ENCODE results near the gene LRIG1. TPM values are rescaled to one million over a fixed set of nuclear protein-coding genes. Genes with fewer than 3 reads are reported as not detected.

Gene LRIG1
- polyA plus RNA-seq, 3 donors, result 26.1 to 27.6 (median 26.1) TPM

DNA sequence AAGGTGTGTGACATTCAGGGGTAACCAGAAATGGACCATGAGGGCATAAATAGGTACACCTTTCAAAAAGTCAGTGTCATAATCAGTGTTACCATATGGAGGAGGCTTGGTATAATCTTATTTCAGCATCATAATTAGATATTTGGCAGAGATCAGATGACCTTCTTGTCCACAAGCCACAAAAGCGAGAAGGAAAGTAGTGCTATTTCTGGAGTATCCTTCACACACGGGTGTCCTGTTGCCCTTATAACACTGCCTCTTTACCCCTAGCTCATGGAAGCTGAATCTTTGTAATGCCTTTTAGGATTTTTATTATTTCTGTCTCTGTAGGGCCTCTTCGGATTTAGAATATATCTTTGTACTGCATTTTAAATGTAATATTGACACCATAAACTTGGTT, 132.8 kb downstream of the LRIG1 start:
- no peak for DNase-seq (ENCODE audit: low read depth in 3 of 3, low spot score in 2 of 3)

DNA sequence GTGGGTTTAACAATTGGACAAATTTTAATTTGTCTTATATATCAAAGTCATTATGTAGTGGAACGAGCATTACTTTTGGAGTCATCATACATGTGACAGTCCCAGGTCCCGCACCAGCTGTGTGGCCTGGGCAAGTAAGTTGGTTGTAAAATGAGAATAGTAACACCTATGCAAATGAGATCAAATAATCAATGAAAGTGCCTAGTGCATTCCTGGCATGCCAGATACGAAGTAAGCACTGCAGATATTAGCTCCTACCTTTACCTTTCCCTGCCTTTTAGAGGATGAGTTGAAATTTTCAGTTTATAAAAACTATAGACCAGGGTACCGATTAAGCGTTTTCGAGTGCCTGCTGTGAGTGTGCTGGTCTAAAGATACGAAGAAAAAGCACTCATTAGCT, 134.1 kb downstream of the LRIG1 start:
- DNase-seq (ENCODE audit: low read depth in 3 of 3, low spot score in 2 of 3), result no peak

DNA sequence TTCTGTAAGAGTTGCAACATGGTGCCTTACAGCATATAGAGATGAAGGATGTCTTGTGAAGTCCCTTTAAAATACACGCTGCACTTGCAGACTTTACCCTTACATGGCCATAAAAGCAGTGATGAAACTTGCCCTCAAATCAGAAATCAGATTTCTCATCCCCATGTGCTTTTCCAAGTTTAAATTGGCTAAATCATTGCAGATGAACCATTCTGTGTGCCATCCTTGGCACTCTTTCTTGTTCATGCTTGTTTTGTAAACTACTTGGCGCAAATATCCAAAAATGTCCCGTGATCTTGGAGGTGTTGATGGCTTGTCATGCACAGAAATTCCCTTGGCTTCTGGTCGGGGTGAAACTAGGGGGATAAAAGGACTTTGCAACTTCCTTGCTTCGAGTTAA, 135.7 kb downstream of the LRIG1 start:
- no peak for DNase-seq (ENCODE audit: low read depth in 3 of 3, low spot score in 2 of 3)

DNA sequence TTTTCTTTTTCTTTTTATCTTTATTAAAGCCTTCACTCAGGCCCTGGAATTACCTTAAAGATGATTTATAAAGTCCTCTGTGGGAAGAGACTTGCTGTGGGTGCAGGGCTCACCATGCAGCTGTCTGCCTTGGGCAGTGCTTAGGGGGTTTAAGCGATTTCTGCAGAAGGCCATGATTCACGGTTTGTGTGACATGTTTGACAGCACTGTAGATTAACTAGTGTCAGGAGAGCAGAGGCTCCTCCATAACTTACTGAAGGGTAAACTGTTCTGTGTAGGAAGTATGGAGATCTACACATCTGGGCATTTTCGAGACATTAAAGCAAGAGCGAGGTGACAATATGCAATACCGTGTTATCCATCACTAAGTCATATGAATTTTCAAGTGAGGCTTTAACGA, 137.7 kb downstream of the LRIG1 start:
- DNase-seq (ENCODE audit: low read depth in 3 of 3, low spot score in 2 of 3), result no peak

DNA sequence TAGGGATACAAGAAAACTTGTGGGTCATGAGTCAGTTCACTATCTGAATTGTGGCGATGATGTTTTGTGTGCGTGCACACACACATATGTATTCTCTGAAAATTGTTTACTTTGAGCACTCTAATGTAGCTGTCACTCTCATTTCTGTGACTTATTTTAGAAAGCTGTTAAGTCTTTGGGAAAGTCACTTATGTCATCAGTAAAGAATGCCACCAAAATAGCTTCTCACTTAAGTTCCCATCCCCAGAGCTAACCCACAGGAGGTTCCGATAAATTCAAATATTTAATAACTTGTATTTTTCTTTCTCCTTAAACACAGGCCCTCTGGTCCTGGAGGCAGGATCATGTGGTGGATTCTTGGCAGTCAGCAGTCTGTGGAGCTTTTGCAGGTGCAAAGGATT, 138.3 kb downstream of the LRIG1 start:
- DNase-seq (ENCODE audit: low read depth in 3 of 3, low spot score in 2 of 3), result no peak

DNA sequence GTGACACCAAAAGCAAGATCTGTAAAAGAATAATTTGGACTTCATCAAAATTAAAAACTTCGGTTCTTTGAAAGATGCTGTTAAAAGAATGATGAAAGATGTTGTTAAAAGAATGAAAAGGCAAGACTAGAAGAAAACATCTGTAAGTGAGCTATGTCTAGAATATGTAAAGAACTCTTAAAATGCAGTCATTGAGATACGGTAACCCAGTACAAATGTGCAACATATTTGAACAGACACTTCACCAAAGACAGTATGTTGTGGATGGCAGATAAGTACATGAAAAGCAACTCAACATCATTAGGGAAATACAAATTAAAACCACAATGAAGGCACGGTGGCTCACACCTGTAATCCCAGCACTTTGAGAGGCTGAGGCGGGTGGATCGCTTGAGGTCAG, 139.5 kb downstream of the LRIG1 start:
- DNase-seq (ENCODE audit: low read depth in 3 of 3, low spot score in 2 of 3), result no peak

DNA sequence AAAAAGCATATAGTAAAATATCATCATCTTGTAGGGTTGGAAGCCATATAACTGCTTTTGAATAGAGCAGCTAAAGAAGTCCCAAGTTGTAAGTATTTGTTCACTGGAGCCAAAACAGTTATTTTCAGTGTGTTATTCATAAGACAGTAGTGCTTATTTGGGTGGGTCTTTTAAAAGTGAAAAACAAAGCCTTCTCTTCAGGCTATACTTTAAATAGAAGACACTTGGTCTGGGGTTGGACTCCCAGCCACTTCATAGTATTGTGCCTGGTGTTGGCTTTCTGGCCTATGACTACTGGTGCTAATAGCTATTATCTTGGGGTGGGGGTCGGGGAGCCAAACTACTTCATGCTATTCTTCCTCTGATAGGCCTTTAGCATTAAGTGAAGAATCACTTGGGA, 144.8 kb downstream of the LRIG1 start:
- no peak for DNase-seq (ENCODE audit: low read depth in 3 of 3, low spot score in 2 of 3)

DNA sequence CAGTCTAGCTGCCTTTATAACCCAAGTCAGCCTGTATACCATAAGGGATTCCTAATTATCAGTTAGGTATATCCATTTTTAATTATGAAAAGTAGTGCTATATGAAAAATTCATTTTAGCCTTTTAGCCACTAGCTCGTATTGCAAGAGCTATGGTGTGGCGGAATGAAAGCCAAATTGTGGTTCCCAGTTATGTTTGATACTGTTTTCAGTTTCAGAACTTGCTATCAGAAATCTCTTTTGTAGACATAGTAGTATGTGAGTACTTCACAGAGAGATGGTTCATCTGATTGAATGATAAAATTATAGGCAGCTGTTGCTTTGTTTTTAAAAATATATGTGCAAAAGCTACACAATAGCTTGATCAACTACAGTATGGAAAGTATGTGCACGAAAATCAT, 145.4 kb downstream of the LRIG1 start:
- no peak for DNase-seq (ENCODE audit: low read depth in 3 of 3, low spot score in 2 of 3)

DNA sequence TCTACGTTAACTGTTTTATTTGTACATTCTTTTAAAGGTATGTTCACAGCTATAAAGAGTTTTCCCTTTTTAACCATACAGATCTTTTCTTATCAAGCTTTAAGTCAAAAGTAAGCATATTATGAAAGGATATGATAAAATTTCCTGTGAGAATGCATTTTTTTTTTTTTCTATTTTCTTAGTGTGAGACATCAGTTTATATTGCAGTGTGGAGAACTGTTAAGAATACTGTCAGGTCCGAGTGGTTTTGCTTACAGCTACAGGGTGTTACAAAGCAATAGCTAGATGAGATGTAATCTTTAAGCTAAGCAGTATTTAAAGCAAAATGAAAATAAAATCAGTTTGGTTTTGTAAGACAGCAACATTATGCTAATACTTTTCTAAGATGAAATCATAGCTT, 146.8 kb downstream of the LRIG1 start:
- DNase-seq (ENCODE audit: low read depth in 3 of 3, low spot score in 2 of 3), result no peak

DNA sequence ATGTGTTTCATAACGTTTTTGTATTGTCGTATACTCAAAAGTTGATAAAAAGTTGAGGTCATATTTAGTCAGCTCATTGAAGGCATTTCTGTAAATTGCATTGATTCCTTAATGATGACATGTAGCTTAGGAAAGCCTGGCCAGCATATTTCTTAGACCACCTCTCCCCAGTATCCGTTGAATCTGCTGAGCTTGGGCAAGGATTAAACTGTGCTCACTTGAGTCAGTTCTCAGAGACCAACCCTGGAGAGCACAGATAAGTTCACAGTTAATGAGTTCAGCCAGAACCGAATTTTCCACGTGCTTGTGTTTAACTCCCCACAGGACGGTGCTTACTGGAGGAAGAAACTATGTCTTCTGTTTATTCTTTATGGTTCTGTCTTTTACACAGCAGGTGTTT, 147.3 kb downstream of the LRIG1 start:
- DNase-seq (ENCODE audit: low read depth in 3 of 3, low spot score in 2 of 3), result no peak

DNA sequence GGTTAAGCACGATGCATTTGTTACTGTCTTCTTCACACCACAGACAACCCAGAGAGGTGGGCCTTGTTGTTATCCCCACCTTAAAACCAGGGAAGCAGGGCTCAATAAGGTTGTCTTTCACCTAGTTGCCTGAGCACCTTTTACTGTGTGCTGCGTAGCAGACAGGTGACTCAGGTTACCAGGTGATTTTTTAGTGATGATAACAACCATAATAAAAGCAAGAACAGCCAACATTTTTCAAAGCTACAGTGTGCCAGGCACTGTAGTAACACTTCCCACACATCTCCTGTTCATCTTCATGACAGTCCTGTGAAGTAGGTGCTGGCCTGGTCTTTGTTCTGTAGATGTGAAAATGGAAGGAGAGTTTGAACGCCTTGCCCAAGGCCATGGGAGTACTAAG, 147.8 kb downstream of the LRIG1 start:
- no peak for DNase-seq (ENCODE audit: low read depth in 3 of 3, low spot score in 2 of 3)

DNA sequence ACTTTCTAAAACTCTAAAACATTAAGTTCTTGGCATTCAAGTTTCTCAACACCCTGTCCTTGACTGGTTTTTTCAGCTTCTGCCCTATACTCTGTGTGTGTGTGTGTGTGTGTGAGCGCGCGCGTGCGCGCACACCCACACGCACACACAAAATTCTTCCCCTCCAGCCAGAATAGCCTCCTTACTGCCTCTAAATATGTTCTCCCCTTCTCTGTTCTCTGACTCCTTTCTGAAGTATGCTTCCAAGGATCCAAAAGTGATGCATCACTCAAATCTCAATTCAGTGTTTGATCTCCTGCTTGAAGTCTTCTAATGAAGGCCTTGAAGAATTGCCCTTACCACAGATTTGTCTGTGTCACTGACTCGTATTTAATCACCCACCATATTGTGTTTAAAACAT, 150.2 kb downstream of the LRIG1 start:
- DNase-seq (ENCODE audit: low read depth in 3 of 3, low spot score in 2 of 3), result no peak

DNA sequence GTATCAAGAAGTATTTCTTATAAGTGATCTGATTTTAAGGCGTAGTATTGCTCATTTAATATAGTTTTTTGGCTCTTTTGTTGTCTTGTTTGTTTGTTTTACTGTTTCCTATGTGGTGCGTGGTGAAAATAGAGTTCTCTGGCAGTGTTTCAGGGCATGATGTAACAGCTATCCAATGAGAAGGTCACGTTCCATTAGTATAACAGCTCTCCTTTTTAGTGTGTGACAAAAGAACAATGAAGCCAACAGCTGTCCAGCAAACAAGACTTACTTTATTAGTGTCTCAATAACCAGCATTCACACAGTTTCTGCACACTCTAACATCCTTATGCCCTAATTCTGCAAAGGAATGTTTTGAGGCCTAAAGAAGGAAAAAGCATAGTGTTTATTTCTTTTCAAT, 152.1 kb downstream of the LRIG1 start:
- DNase-seq (ENCODE audit: low read depth in 3 of 3, low spot score in 2 of 3), result no peak

DNA sequence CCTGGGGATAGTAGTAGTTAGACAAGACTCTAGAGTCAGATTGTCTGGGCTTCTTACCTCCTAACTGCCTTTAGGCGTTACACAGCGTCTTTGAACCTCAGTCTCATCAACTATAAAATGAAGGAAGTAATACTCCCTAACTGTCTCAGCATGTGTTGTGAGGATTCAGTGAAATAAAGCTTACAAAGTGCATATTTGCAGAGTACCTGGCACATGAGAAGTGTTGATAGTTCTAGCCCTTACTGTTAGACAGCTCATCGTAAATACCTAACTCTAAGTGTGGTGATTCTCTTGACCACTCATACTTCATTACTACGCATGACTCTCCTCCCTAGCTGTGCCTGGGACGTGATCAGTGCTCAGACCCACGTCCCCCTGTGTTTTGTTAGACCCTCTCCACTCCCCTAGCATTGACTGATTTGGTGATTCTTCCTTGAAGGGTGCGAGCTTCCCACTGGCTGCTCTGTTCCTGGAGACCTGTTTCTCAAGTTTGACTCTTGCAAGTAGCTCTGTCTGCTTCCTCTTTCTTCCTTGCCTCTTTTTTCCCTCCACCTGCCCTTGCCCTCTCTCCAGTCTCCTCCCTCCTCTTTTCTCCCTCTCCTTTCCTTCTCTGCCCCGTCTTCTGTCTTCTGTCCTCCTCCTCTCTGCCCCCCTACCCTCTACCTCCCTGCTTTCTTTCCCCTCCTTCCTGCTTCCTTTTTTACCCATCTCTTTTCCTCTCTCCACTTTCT, 155.8 kb downstream of the LRIG1 start:
- no peak for DNase-seq (ENCODE audit: low read depth in 3 of 3, low spot score in 2 of 3)

DNA sequence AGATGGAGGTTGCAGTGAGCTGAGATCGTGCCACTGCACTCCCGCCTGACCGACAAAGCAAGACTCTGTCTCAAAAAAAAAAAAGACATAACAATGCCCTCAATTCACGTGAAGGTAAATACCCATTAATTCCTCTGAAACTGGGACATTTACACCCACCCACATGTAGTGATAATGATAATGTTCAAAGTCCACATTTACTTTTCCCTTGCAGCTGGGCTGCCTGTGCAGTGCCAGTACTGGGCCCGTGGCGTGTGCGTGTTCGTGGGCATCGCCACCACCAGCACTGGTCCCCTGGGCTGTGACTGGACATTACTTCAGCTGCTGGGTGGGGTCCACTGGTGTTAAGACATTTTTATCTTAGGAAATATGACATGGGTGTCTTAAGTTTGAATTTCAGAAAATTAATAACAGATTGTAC, 156.4 kb downstream of the LRIG1 start:
- DNase-seq (ENCODE audit: low read depth in 3 of 3, low spot score in 2 of 3), result no peak

DNA sequence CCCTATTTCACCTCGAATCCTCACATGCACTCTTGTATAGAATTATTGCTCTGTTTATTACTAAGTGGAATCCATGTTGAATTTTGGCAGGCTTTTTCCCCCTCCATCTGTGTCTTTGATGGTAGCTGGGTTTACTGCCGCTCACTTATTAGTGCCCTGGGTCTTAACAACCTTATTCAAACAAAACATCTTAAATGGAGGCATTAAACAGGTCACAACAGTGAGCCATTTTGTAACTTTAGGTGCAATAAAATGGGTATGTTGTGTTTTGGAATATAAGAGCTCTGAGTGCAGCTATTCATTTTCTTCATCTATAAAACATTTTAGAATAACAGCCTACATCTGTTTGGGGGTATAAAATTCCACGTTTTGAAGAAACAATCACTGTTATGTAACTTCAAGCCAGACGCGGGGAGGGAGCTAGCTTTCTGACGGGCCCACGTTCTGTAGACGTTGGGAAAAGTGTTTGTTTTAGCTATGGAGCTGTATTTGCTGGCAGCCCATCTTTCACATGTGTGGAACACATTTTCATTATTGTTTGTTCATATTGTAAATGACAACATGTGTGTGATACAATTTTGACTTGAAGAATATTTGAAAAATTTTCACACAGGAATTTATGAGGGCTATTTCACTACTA, 158.0 kb downstream of the LRIG1 start:
- DNase-seq (ENCODE audit: low read depth in 3 of 3, low spot score in 2 of 3), result no peak

DNA sequence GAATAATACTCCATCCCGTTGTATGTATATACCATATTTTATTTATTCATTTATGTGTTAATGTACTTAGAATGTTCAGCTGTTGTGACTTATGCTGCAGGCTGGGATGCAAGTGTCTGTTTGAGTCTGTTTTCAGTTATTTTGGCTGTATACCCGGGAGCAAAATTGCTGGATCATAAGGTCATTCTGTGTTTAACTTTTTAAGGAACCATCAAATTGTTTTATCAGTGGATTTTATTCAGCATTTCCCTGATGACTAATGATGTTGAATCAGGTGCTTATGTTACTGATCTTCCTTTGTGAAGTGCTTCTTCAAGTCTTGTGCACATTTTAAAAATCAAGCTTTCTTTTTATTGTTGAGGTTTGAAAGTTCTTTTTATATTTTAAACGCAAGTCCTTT, 161.9 kb downstream of the LRIG1 start:
- DNase-seq (ENCODE audit: low read depth in 3 of 3, low spot score in 2 of 3), result no peak

DNA sequence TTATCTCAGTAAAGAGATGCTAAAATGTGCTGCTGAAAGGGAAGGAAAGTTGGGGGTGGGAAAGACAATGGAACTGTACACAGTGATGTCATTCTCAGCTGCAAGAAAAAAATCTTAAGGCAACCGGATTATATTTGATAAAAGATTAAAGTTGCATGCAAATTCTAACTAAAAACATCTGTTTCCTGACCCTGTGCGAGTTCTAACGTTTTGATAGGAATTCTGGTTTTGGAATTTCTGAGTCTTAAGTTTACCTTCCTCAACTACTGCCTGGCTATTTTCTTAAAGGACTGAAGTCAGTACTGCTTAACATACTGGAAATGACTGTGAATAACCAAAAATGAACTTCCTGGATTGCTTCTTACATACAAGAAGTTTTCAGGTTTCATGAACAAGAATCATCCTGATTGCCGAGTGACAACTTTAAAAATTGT, 164.5 kb downstream of the LRIG1 start:
- no peak for DNase-seq (ENCODE audit: low read depth in 3 of 3, low spot score in 2 of 3)

DNA sequence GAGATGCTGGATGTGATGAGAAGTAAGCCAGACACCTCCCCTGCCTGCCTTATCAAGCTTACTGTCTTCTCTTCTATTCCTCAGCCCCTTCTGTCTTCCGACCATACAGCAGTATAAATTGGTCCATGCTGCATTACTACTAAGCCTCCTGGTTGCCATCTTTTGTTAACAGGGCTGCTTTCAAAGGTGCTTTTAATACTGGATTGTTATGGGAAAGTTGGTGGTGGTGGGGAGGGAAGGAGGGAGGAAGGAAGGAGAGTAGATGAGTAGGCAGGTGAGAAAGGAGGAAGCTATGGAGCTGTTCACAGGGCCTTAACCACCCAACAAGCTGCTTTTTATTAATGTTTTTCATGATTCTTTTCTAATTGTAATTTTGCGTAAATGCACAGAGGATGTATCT, 165.2 kb downstream of the LRIG1 start:
- DNase-seq (ENCODE audit: low read depth in 3 of 3, low spot score in 2 of 3), result no peak
